ENCODE data around the gene NIN.

DNA sequence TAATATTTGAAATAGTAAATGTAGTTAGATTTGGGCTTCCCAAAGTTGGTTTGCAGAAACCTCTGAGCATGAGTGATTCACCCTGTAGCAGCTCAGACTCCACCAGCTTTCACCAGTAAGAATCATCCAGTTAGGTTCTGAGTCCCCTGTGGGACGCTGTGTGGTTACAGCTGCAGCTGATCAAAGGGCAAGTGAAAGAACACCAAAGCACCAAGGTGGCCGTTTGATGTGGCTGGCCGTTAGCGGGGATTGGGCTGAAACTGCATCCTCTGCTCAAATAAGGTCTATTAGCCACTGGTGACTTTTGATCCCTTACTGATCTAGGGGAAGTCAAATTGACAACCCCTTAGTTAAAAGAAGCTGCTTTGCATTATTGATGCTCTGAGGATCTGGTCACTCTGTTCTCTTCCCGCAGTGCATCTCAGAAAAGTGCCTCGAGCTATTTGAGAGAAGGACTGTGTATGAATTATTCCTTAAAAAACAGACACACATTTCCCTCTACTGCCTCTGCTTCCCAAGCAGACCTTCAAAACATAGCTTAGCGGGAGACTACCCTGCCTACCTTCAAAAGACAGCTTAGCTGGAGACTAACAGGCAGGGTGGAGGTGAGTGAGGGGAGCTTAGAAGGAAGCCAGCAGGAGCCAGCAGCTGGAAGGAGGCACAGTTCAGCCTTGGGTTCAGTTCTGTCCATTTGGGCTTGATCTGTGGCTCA lies 44.6 kb upstream of the NIN start:
- TF ChIP-seq, protein P1, sequence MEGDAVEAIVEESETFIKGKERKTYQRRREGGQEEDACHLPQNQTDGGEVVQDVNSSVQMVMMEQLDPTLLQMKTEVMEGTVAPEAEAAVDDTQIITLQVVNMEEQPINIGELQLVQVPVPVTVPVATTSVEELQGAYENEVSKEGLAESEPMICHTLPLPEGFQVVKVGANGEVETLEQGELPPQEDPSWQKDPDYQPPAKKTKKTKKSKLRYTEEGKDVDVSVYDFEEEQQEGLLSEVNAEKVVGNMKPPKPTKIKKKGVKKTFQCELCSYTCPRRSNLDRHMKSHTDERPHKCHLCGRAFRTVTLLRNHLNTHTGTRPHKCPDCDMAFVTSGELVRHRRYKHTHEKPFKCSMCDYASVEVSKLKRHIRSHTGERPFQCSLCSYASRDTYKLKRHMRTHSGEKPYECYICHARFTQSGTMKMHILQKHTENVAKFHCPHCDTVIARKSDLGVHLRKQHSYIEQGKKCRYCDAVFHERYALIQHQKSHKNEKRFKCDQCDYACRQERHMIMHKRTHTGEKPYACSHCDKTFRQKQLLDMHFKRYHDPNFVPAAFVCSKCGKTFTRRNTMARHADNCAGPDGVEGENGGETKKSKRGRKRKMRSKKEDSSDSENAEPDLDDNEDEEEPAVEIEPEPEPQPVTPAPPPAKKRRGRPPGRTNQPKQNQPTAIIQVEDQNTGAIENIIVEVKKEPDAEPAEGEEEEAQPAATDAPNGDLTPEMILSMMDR (IDR thresholded peaks at IDR 0.05): no peak
- TF ChIP-seq POLR2A (IDR thresholded peaks at IDR 0.05): no peak
